Middle frontal gyrus (tissue), 1 donor: Measurements from ENCODE around the gene ZBP1.

Experiments used
- DNase-seq: peaks from one replicate; pipeline ENCODE4 v3.0.0-alpha.2; 2015; ENCODE audit warnings: low spot score; ENCODE audit errors: extremely low spot score

ZBP1 gene

GRCh38 chr20:57658833-57659516, 38.7 kb upstream of the ZBP1 start:
- no peak for DNase-seq

GRCh38 chr20:57658447-57658832, 38.2 kb upstream of the ZBP1 start:
- DNase-seq = no peak

GRCh38 chr20:57657535-57658446, 37.6 kb upstream of the ZBP1 start:
- no peak for DNase-seq

- no peak for DNase-seq
Observed at GRCh38 chr20:57656821-57657534, 36.8 kb upstream of the ZBP1 start.

GRCh38 chr20:57656252-57656820, 36.1 kb upstream of the ZBP1 start:
- no peak for DNase-seq

GRCh38 chr20:57655809-57656155, 35.6 kb upstream of the ZBP1 start:
- DNase-seq = no peak

GRCh38 chr20:57654998-57655808, 35.0 kb upstream of the ZBP1 start:
- no peak for DNase-seq

- DNase-seq = peak; percentile 18
Observed at GRCh38 chr20:57654363-57654997, 34.3 kb upstream of the ZBP1 start.

- no peak for DNase-seq
Observed at GRCh38 chr20:57653910-57654309, 33.7 kb upstream of the ZBP1 start.

GRCh38 chr20:57653546-57653900, 33.3 kb upstream of the ZBP1 start:
- DNase-seq = no peak

- no peak for DNase-seq
Observed at GRCh38 chr20:57652606-57653545, 32.6 kb upstream of the ZBP1 start.

- no peak for DNase-seq
Observed at GRCh38 chr20:57651881-57652605, 31.8 kb upstream of the ZBP1 start.

- no peak for DNase-seq
Observed at GRCh38 chr20:57650756-57651483, 30.7 kb upstream of the ZBP1 start.

- no peak for DNase-seq
Observed at GRCh38 chr20:57650266-57650665, 30.0 kb upstream of the ZBP1 start.

GRCh38 chr20:57649617-57650015, 29.4 kb upstream of the ZBP1 start:
- no peak for DNase-seq

GRCh38 chr20:57648878-57649616, 28.8 kb upstream of the ZBP1 start:
- no peak for DNase-seq
